Hepatocyte (in vitro differentiated cells): Measurements from ENCODE around the gene TCHP. TPM values are rescaled to one million over a fixed set of nuclear protein-coding genes. Genes with fewer than 3 reads are reported as not detected.

ENCODE experiments used
- DNase-seq: peaks from one replicate; pipeline ENCODE4 v3.0.0-alpha.2; 2016; ENCODE audit warnings: low spot score
- H2AFZ ChIP-seq: fragments of 200-600 bp; sonication (generic); 2 replicates; pipeline ENCODE4 v1.6.0; 2016; ENCODE audit warnings: antibody characterized with exemption, mild to moderate bottlenecking
- H3K27ac ChIP-seq: fragments of 200-600 bp; sonication (generic); 2 replicates; pipeline ENCODE4 v1.5.1; 2016; ENCODE audit warnings: mild to moderate bottlenecking
- H3K27me3 ChIP-seq: fragments of 200-600 bp; sonication (generic); 2 replicates; pipeline ENCODE4 v1.6.1; 2016
- H3K36me3 ChIP-seq: fragments of 200-600 bp; sonication (generic); replicated peaks from 2 replicates; pipeline ENCODE4 v1.5.1; 2016; ENCODE audit warnings: low read depth; ENCODE audit not compliant: insufficient read depth
- H3K4me1 ChIP-seq: fragments of 200-600 bp; sonication (generic); 2 replicates; pipeline ENCODE4 v1.5.1; 2016; ENCODE audit warnings: mild to moderate bottlenecking, moderate library complexity; ENCODE audit not compliant: insufficient read depth
- H3K4me2 ChIP-seq: fragments of 200-600 bp; sonication (generic); 2 replicates; pipeline ENCODE4 v1.6.0; 2016
- H3K4me3 ChIP-seq: fragments of 200-600 bp; sonication (generic); 2 replicates; pipeline ENCODE4 v1.5.1; 2016; ENCODE audit warnings: mild to moderate bottlenecking
- H3K79me2 ChIP-seq: fragments of 200-600 bp; sonication (generic); 2 replicates; pipeline ENCODE4 v1.6.0; 2017; ENCODE audit warnings: mild to moderate bottlenecking
- H3K9me2 ChIP-seq: fragments of 200-600 bp; sonication (generic); replicated peaks from 2 replicates; pipeline ENCODE4 v1.6.0; 2017; ENCODE audit warnings: mild to moderate bottlenecking; ENCODE audit not compliant: insufficient read depth
- H3K9me3 ChIP-seq: fragments of 200-600 bp; sonication (generic); 2 replicates; pipeline ENCODE4 v1.5.1; 2016; ENCODE audit warnings: low read depth, mild to moderate bottlenecking
- H4K20me1 ChIP-seq: fragments of 200-600 bp; sonication (generic); 2 replicates; pipeline ENCODE4 v1.6.0; 2016; ENCODE audit warnings: mild to moderate bottlenecking; ENCODE audit not compliant: insufficient read depth, poor library complexity, severe bottlenecking
- EZH2 ChIP-seq: fragments of 200-600 bp; sonication (generic); IDR thresholded peaks from 2 replicates; pipeline ENCODE4 v1.6.1; 2016; ENCODE audit warnings: antibody characterized with exemption, mild to moderate bottlenecking, borderline replicate concordance
- EZH2phosphoT487 ChIP-seq: fragments of 200-600 bp; sonication (generic); IDR thresholded peaks from one replicate; pipeline ENCODE4 v1.6.1; 2018; ENCODE audit warnings: antibody characterized with exemption, mild to moderate bottlenecking, low read depth, moderate library complexity; ENCODE audit not compliant: unreplicated experiment, severe bottlenecking
- WGBS: methylation state at CpG from one replicate; pipeline ENCODE4 v1.1.6; 2016; ENCODE audit warnings: low lambda C conversion rate; ENCODE audit errors: missing lambda C conversion rate; 5-methylcytosine and 5-hydroxymethylcytosine counted together
- polyA plus RNA-seq: library from polyadenylated mRNA; unstranded; fragments of >200 nt; fragmentation: Nextera tagmentation; extraction: Ambion mirVana; gene quantifications from 2 replicates; pipeline ENCODE4 v1.2.1, GENCODE V29; 2016
- total RNA-seq: library from RNA; depleted of rRNA; stranded (reverse); fragments of >200 nt; gene quantifications from 2 replicates; pipeline ENCODE4 v1.2.3, GENCODE V29; 2014
- TF ChIP-seq, protein P1 (sequence below): fragments of 200-600 bp; sonication (generic); IDR thresholded peaks from 2 replicates; pipeline ENCODE4 v1.5.1; 2016; ENCODE audit warnings: antibody characterized with exemption, mild to moderate bottlenecking; ENCODE audit not compliant: poor library complexity

Gene TCHP
- total and polyA plus RNA-seq, 2 experiments from 2014 or later = 5.5 to 8.0 TPM

DNA sequence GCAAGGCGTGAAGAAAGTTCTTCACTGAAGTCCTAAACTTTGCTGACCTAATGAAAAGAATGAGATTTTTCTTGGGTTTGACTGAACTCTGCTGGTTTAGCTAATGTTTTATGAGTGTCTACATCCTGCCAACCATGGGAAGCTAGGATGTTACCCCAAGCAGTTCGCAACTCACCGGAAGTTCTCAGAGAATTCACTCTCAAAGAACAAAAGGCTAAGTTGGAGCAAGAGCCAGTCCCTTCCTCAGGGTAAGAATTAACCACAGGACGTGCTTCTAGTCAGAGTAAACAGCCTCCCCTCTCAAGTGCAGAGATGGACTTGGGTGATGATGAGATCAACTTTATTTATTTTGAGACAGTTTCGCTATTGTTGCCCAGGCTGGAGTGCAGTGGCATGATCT, 37.3 kb downstream of the TCHP start:
- no peak for DNase-seq
- 88% methylated on average over 5 of the region's 5 CpGs for WGBS
- TF ChIP-seq, protein P1, sequence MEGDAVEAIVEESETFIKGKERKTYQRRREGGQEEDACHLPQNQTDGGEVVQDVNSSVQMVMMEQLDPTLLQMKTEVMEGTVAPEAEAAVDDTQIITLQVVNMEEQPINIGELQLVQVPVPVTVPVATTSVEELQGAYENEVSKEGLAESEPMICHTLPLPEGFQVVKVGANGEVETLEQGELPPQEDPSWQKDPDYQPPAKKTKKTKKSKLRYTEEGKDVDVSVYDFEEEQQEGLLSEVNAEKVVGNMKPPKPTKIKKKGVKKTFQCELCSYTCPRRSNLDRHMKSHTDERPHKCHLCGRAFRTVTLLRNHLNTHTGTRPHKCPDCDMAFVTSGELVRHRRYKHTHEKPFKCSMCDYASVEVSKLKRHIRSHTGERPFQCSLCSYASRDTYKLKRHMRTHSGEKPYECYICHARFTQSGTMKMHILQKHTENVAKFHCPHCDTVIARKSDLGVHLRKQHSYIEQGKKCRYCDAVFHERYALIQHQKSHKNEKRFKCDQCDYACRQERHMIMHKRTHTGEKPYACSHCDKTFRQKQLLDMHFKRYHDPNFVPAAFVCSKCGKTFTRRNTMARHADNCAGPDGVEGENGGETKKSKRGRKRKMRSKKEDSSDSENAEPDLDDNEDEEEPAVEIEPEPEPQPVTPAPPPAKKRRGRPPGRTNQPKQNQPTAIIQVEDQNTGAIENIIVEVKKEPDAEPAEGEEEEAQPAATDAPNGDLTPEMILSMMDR = no peak
- TF ChIP-seq EZH2phosphoT487 (no peak), EZH2 (no peak)

DNA sequence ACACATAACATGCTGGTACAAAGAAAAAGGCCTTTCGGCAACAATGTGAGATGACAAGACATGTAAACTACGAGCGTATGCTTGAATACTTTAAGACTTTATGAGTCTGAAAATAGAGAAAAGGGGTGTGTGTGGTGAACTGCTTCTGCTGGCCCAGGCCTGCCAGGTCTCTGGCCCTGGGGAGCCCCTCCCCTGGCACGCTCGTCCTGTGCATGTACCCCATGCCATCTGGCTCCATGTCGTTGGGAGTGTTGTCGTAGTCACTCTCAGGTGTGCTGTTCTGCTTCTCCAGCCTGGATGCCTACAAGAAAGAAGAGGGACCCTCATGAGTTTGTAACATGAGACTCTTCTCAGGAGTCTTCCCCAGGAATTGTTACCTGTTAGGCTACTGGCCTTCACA, 38.9 kb downstream of the TCHP start:
- Histone ChIP-seq H3K27ac (no peak overlapping the region), H3K4me1 (no peaks in the 10 kb centered on the region), H3K27me3 (no peaks in the 10 kb centered on the region), H3K36me3 (peaks cover 3% of the 10 kb centered on the region), H3K9me3 (no peaks in the 10 kb centered on the region), H3K4me2 (no peak overlapping the region), H3K79me2 (no peaks in the 10 kb centered on the region), H3K9me2 (no peaks in the 10 kb centered on the region), H4K20me1 (no peaks in the 10 kb centered on the region), H2AFZ (no peak overlapping the region), H3K4me3 (no peak overlapping the region)
- DNase-seq = no peak
- WGBS = 86% methylated on average over 7 of the region's 7 CpGs
- TF ChIP-seq EZH2 = no peak
- TF ChIP-seq EZH2phosphoT487 = no peak
- TF ChIP-seq, protein P1 = no peak

More for the DNA sequence above, 37.3 kb downstream of the TCHP start:
- Histone ChIP-seq H3K4me1 (no peaks in the 10 kb centered on the region), H3K36me3 (peaks cover 3% of the 10 kb centered on the region), H3K4me3 (no peak overlapping the region), H3K27ac (no peak overlapping the region), H3K4me2 (no peak overlapping the region), H3K9me2 (no peaks in the 10 kb centered on the region), H3K9me3 (no peaks in the 10 kb centered on the region), H3K27me3 (no peaks in the 10 kb centered on the region), H4K20me1 (no peaks in the 10 kb centered on the region), H3K79me2 (no peaks in the 10 kb centered on the region), H2AFZ (no peak overlapping the region)

DNA sequence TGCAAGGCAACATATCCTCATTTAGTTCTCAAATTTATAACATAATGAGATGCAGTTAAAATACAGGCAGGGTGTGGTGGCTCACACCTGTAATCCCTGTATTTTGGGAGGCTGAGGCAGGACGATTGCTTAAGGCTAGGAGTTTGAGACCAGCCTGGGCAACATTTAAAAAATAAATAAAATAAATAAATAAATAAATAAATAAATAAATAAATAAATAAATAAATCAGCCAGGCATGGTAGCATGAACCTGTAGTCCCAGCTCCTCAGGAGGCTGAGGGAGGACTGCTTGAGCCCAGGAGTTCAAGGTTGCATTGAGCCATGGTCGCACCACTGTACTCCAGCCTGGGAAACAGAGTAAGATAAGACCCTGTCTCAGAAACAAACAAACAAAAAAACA, 39.4 kb downstream of the TCHP start:
- Histone ChIP-seq H3K4me2 (no peak overlapping the region), H3K4me3 (no peak overlapping the region), H3K9me3 (no peaks in the 10 kb centered on the region), H3K4me1 (no peaks in the 10 kb centered on the region), H3K79me2 (no peaks in the 10 kb centered on the region), H3K9me2 (no peaks in the 10 kb centered on the region), H2AFZ (no peak overlapping the region), H3K36me3 (peaks cover 3% of the 10 kb centered on the region), H4K20me1 (no peaks in the 10 kb centered on the region), H3K27me3 (no peaks in the 10 kb centered on the region), H3K27ac (no peak overlapping the region)
- no peak for DNase-seq
- no peak for TF ChIP-seq EZH2
- WGBS = 95% methylated on average over 2 of the region's 2 CpGs

DNA sequence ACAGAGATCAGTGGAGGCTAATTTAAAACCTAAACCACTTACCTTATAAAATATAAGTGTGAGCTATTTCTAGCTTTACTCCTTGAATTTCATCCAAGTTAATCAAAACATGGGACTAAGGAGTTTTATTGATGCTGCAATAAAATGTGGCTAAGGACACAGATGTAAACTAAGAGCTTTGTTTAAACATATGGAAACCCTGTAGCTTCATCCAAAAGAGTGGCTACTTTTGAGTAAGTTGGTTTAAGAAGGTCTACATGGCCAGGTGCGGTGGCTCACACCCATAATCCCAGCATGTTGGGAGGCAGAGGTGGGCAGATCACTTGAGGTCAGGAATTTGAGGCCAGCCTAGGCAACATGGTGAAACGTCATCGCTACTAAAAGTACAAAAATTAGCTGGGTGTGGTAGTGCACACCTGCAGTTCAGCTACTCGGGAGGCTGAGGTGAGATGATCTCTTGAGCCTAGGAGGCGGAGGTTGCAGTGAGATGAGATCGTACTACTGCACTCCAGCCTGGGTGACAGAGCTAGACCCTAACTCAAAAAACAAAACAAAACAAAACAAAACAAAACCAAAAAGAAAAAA, 40.4 kb downstream of the TCHP start:
- Histone ChIP-seq H3K9me3 (no peaks in the 10 kb centered on the region), H3K27ac (no peak overlapping the region), H2AFZ (no peak overlapping the region), H3K9me2 (no peaks in the 10 kb centered on the region), H3K4me2 (no peak overlapping the region), H3K4me3 (no peak overlapping the region), H3K27me3 (no peaks in the 10 kb centered on the region), H3K4me1 (no peaks in the 10 kb centered on the region), H3K36me3 (peaks cover 3% of the 10 kb centered on the region), H4K20me1 (no peaks in the 10 kb centered on the region), H3K79me2 (no peaks in the 10 kb centered on the region)
- WGBS = 78% methylated on average over 6 of the region's 6 CpGs
- no peak for TF ChIP-seq EZH2phosphoT487
- TF ChIP-seq, protein P1 = no peak
- TF ChIP-seq EZH2 = no peak
- DNase-seq = no peak
